Middle frontal gyrus (tissue), 1 donor: Measurements from ENCODE around the gene SLC25A31.

Experiments
- DNase-seq: peaks from one replicate; pipeline ENCODE4 v3.0.0-alpha.2; 2015; ENCODE audit warnings: low spot score; ENCODE audit errors: extremely low spot score

Gene SLC25A31

DNA sequence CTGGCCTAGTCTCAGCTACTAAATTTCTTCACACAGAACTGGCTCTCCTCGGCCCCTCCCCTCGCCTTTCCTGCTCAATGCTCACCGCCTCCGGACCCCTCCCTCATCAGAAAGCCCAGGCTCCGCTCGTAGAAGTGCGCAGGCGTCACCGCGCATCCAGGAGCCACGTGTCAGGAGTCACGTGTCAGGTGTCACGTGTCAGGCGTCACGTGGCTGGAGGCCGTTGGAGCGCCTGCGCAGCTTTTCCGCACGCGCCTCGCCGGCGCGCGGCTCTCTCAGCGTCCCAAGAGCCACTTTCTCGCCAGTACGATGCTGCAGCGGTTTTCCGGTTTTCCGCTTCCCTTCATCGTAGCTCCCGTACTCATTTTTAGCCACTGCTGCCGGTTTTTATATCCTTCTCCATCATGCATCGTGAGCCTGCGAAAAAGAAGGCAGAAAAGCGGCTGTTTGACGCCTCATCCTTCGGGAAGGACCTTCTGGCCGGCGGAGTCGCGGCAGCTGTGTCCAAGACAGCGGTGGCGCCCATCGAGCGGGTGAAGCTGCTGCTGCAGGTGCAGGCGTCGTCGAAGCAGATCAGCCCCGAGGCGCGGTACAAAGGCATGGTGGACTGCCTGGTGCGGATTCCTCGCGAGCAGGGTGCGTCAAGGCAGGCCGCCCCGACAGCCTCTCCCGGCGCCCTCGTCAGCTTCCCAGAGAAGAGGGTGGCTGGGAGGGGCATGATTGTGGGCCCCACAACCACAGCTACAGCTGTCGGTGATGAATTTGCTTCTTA is at the start of gene SLC25A31:
Gene SLC25A31 (plus strand): TSS at position 259 of the 772 bp plus-strand sequence. CDS start 146 bp downstream, at position 405.
- no peak for DNase-seq

DNA sequence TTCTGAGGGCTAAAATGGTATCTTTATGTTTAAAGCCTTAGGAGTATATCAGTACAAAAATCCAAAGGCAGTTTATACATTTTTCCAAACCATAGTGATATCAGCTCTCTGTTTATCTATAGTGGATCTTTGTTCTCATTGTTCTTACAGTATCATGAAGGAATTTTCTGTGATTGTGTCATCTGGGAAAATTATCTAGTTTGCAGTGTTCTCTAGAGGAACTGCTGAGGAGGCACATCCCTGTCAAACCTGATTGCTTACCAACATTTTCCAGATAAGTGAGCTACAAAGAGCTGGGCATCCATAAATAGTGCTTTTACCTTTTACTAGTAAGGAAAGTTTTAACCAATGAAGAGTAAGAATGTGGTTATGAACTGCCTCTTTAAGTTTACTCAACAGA is 44.9 kb upstream of the SLC25A31 start:
- DNase-seq = no peak

DNA sequence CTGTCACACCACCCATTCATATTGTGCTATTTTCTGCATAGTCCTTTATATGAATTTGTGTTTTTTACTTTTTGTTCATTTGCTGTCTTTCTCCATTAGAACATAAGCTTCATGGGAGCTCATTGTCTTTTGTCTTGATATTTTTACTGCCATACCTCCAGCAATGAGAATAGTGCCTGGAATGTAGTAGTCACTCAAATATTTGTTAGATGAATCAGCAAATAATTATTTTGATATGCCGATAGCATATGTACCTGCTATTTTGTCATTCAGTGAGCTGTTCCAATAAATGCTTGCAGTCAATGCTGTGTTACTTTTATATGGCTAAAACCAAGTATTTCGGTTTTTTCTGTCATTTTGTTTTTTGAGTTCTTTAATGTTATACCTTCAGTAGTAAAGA is 43.5 kb upstream of the SLC25A31 start:
- DNase-seq = no peak

DNA sequence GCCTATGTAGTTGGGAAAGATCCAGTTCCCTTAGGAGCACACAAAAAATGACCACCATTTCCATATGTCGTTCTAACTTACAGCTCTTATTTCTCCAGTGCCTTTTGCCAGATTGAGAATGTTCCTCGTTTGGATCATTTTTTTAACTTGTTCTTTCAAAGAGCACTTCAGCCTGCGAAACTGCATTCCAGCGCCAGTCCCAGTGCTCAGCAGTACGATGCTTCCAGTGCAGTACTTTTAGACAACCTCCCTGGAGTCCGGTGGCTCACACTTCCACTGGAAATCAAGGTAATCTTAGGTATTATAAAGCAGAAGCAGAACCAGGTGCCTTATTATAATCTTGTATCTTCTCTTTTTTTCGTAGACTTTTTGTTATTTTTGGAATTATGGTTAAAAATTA is 42.6 kb upstream of the SLC25A31 start:
- no peak for DNase-seq

DNA sequence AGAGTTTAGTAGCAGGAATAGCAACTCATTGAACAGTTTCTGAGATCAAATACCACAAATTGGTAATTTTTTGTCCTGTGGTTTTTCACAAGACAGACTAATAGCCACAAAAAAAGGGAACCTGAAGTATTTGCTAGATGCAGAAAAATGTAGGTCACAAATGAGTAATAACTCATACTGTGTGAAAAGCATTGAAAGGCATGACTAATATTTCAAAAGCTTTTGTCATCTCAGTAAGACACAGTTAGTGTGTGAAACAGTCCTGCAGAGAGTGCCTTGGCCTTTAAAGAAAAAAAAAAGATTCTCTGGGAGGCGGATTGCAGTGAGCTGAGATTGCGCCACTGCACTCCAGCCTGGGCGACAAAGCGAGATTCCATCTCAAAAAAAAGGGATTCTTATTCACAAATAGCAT is 31.4 kb upstream of the SLC25A31 start:
- no peak for DNase-seq

DNA sequence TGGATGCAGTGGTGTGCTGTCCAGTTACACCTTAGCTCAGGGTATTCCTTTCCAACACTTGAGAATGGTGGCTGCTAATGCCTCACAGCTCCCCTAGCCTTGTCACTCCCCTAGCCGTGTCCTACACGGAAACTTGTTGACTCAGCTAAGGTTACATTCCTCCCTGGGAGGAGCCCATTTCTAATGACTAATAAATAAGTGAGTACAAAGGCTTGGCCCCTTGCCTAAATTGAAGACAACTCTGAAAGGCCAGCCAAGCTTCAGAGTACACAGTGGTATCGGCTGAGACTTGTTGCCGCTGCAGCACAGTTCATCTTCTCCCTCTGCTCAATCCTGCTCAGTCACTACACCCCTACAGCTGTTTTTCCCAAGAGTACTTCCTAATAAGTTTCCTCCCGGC is 21.2 kb upstream of the SLC25A31 start:
- no peak for DNase-seq

DNA sequence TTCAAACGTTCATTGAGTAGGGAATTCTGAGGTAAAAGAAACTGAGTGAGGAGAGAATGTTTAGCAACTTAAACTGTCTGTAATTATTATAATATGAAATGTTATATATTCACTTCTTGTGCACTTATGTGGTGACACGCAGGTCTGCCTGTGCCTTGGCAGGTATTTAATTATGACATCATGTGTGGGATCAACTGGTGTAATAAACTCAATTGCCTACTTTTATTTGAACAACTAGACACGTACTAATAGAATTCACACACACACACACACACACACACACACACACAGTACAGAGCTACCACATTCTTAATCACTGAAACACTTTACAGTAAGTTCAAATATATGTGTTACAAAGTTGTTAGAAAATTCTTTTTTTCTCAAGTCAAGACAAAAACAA is 20.7 kb upstream of the SLC25A31 start:
- no peak for DNase-seq

DNA sequence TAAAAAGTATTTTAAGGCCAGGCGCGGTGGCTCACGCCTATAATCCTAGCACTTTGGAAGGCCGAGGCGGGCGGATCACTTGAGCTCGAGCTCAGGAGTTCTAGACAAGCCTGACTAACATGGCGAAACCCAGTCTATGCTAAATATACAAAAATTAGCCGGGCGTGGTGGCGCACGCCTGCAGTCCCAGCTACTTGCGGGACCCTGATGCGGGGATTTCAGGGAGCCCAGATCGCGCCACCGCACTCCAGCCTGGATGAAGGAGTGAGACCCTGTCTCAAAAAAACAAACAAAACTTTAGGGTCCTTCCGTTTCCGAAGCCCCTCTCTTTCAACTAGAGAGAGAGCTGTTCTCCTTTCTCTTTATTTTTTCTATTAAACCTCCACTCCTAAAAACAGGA is 1.2 kb downstream of the SLC25A31 start:
- DNase-seq = no peak

DNA sequence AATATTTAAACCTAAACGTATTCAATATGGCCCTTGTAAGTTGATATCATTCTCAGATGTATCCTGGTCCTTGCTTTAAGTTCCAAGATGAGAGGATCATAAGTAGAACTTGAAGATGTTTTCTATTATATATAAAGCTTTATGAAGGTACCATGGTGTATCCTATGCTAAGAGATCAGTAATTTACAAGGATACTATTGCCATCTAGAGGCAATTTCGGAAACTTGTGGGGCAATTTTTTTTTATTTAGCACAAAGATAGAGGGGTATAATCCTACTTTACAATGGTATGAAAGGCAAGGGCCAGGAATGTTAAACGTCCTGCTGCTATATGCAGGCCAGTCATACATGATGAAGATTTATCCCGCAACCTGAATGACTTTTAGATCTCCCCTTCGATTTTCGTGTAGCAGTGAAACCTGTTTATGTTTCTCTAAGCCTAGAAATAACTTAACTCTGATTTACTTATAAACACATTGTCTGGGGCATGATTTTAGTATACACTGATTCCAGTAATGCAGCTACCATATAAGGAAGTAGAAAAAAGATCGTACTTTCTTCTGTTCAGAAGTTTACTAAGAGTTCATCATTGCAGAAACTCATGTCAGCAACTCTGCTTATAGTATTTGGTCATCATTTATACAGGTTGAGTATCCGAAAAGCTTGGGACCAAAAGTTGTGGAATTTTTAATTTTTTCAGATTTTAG is 2.6 kb downstream of the SLC25A31 start:
- peak; percentile 27 for DNase-seq

DNA sequence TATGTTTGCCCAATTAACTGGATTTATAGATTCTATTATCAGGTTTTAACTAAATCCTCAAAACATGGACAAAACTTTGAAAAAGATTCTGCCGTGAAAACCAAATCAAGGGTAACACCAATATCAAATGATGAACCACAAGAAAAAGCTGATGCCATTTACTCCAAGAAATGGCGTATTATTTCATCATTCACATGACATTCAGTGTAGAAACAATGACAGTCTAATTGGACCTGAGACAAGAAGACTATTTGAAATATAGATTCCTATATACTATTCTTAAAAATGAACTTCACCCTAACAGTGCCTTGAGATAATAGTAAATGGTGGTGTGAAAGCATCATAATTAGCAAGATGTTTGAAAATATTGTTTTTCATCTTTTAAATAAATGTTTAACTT is 4.8 kb downstream of the SLC25A31 start:
- DNase-seq = no peak

DNA sequence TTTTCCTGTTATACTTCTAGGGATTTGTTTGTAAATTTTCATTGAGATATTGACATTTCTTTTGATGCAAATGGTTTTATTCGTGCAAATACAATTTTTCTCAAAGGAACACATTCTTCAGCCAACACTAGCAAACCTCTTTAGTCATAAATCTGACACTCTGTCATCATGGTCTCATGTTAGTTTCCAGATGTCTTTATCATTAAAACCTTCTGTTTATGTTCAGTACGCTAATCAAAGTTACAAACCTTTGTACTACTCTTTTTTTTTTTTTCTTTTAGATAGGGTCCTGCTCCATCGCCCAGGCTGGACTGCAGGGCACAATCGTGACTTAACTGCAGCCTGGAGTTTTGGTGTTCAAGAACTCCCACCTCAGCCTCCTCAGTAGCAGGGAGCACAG is 7.1 kb downstream of the SLC25A31 start:
- no peak for DNase-seq

DNA sequence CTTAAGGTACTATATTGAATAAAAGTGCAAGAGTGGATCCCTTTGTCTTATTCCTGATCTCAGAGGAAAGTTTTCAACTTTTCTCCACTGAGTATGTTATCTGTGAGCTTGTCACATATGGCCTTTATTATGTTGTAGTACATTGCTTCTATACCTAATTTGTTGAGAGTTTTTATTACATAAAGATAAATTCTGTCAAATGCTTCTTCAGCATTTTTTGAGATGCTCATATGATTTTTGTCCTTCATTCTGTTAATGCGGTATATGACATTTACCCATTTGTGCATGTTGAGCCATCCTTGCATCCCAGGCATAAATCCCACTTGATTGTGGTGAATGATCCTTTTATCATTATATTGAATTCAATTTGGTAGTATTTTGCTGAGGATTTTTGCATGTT is 11.0 kb downstream of the SLC25A31 start:
- DNase-seq = no peak

DNA sequence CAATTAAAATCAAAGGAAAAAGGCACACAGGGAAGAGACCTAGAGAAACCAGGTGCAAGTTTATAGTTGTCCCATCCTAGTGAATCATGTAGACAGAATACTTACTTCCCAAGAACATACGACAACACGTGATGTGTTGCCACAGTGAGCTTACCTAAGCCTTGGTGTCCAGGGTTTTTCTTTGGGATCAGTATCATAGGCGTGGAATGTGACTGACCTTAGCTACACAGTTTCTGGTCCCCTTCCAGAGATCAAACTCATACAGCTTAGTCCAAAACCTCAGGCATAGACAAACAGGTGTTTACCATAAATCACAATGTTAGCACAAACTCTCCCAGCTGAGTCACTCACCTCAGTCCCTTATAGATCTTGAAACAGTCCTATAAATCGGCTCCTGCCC is 17.7 kb downstream of the SLC25A31 start:
- no peak for DNase-seq

DNA sequence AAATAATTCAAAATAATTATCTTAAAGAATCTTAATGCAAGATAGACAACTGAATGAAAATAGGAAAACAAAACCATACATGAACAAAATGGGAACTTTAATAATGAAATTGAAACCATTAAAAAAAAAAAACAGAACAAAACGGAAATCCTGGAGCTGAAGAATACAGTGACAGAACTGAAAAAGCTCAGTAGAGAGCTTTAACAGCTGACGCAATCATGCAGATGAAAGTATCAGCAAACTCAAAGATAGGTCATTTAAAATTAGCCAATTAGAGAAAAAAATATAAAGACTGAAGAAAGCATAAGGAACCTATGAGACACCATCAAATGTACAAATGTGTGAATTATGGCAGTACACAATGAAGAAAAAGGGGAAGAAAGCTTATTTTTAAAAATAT is 18.8 kb downstream of the SLC25A31 start:
- DNase-seq = no peak

DNA sequence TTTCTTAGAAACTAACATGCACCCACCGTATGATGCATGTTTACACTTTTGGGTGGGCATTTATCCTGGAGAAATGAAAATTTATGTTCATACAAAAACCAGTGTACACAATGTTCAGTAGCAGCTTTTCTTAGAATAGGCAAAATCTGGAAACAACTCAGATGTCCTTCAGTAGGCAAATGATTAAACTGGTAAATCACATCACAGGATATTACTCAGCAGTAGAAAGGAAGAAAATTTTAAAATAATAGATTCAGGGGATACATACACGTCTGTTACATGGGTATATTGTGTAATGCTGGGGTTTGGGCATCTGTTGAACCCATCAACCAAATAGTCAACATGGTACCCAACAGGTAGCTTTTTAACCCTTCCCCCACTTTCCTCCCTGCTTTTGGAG is 26.7 kb downstream of the SLC25A31 start:
- DNase-seq = no peak

DNA sequence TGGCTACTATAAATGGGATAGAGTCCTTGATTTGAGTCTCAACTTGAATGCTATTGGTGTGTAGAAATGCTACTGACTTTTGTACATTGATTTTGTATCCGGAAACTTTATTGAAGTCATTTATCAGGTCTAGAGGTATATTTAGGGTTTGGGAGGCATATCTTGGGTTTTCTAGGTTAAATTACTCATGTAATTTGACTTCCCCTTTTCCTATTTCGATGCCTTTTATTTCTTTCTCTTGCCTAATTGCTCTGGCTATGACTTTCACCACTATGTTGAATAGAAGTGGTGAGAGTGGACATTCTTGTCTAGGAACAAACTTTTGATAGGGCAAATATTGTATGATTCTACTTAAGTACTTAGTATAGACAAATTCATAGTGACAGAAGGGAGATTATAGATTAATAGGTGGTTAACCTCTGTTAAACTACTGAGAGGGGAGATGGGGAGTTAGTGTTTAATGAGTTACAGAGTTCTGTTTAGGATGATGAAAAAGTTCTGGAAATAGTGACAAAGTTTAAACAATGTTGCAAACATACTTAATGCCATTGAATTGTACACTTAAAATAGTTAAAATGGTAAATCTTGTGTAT is 29.1 kb downstream of the SLC25A31 start:
- no peak for DNase-seq

DNA sequence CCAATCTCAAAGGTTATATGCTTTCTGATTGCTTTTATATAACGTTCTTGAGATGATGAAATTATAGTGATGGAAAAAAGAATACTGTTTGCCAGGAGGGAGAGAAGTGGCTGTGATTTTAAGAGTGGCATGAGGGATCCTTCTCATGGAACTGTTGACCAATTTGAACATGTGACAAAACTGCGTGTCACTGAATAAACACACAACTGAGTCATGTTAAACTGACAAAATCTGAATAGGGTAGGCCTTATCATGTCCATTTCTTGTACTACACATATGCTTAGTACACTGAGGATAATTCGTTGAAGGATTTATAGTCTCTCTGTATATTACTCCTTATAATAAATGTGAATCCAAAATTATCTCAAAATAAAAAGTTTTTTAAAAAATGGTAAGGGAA is 29.7 kb downstream of the SLC25A31 start:
- DNase-seq = no peak

DNA sequence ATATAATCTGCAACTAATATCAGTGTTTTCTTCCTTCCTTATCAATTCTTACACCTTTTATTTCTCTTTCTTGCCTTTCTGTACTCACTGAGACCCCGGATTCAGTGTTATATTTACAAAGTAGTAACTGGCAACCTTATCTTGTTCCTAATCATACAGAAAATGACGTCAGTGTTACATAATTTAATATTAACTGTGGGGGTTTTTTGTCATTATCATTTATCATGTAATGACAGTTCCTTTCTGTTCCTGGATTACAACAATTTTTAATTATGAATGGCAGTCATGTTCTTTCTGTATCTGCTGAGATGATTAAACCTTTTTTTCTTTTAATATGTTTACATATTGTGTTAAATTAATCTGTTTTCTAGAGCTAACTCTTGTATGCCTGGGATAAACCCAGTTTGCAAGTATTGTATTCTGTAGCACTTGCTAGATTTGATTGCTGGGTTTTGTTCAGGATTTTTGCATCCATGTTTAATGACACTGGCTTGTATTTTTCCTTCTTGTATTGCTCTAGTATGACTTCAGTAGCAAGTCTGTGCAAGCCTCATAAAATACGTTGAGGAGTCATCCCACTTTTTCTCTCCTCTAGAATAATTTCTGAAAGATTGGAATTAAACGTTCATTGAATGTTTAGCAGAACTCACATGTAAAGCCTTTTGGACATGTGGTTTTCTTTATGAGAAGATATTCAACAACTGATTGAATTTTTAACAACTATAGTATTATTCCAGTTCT is 41.5 kb downstream of the SLC25A31 start:
- no peak for DNase-seq

DNA sequence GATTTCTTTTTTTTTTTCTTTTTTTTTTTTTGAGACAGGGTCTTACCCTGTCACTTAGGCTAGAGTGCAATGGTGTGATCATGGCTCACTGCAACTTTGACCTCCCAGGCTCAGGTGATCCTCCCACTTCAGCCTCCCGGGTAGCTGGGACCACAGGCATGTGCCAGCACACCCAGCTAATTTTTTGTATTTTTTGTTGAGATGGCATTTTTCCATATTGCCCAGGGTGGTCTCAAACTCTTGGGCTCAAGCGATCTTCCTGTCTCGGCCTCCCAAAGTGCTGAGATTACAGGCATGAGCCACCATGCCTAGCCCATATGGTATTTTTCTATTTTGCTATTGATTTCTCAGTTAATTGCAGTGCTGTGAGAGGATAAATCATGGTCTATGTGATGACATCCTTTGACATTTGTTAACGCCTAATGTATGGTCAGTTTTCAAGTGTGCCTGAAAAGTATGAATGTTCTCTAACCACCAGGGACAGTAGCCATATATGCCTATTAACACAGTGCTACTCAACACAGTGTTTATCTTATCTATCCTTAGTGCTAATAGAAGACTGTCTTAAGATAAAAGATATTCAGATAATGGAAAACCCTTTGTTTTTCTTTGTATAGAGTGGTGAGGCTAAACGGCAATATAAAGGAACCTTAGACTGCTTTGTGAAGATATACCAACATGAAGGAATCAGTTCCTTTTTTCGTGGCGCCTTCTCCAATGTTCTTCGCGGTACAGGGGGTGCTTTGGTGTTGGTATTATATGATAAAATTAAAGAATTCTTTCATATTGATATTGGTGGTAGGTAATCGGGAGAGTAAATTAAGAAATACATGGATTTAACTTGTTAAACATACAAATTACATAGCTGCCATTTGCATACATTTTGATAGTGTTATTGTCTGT is 42.8 kb downstream of the SLC25A31 start:
- no peak for DNase-seq

DNA sequence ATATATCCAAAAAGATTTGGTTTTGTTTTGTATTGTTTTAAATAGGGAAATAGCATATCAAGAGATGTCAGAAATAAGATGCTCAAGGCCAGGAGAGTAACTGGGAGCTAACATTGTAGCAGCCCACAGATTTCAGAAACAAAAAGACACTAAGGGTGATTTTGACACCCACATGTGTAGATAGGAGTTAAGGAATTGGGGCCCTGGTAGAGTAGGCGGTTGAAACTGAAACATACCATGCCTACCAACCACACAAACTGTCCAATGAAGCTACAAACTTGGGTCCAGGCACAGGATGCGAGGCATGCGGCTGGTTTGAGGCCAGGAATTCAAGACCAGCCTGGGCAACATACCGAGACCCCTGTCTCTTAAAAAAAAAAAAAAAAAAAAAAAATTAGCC is 45.6 kb downstream of the SLC25A31 start:
- no peak for DNase-seq

DNA sequence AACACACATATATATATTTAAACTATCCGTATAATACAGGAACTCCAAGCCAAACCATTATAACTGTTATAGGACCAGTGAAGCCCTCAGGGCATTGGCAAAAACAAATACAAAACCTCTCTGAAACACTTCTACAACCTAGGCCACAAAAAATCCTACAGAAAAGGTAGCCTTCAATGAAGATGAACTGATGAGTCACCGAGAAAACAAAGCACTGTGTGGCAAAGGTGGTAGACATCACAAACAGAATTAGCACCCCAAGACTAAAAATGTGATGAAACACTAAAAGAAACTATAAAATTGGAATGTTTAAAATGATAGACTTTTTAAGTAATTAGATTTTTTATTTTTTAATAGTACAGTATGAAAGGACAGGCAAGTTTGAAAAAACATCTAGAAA is 46.4 kb downstream of the SLC25A31 start:
- DNase-seq = no peak
